ENCODE results near the gene PITX3. TPM values are rescaled to one million over a fixed set of nuclear protein-coding genes. Genes with fewer than 3 reads are reported as not detected.
"Not testable (repeated sequence)": the region's sequence is repeated elsewhere in the genome, so short reads cannot be mapped to it uniquely, and the experiment has no call there.

The PITX3 gene
- total and polyA plus RNA-seq, 9 of the 15 experiments (the other 6 are each of a cell fraction or from before 2014, with no cell fraction given), result 0.30 to 0.98 (median 0.95) TPM; not detected in 6

- Histone ChIP-seq H3K27ac (ENCODE audit: extremely low read depth, low read depth, low read length) (peak overlapping the region; percentile 33; the same call in 1 of the 3 replicates), H3K36me3 (ENCODE audit: control insufficient read depth, insufficient read depth, low read length) (peaks cover 19% of the 10 kb centered on the region; the same call in 2 of the 3 replicates), H3K79me2 (ENCODE audit: control insufficient read depth, insufficient read depth, low read length) (peaks cover 86% of the 10 kb centered on the region)
- POLR2A ChIA-PET, result interaction anchor here (0.7 to 0.8 kb wide), 2 partner anchors 25 to 145 kb away, joined by 3 read pairs; no protein-coding TSS in a partner anchor
- H3K4me1 ChIP-seq (replicated peaks in 1 of 2; ENCODE audit: control insufficient read depth in 2 of 2, insufficient read depth in 2 of 2, low read length in 2 of 2); H3K9me1 ChIP-seq (ENCODE audit: control insufficient read depth, insufficient read depth, low read length); in situ Hi-C loops (cut with MboI); H2AFZ ChIP-seq (ENCODE audit: low read depth, low read length); H4K20me1 ChIP-seq (replicated peaks; ENCODE audit: control insufficient read depth, insufficient read depth, low read length); H3K9me3 ChIP-seq (replicated peaks; ENCODE audit: control insufficient read depth, insufficient read depth, low read depth, low read length); intact Hi-C loops (cut with micrococcal nuclease); H3K9ac ChIP-seq (ENCODE audit: insufficient read depth in 1 of 2, low read depth in 2 of 2, low read length in 2 of 2); H3K4me3 ChIP-seq; H3K4me2 ChIP-seq (ENCODE audit: insufficient read depth, low read length); H3K27me3 ChIP-seq (ENCODE audit: control insufficient read depth in 2 of 2, insufficient read depth in 2 of 2, low read length in 2 of 2); CTCF ChIA-PET (ENCODE audit: low intra/inter-chr PET ratio); BruUV-seq (replicated peaks); TF ChIP-seq ATF3 (CRISPR knock-in tag; conservative IDR thresholded peaks at IDR 0.05): not testable (repeated sequence)
- ATAC-seq (peak; percentile 37; the same call in 2 of the 3 replicates), FAIRE-seq (peak; percentile 15), DNase-seq (ENCODE audit: extremely low read depth in 1 of 4, low spot score in 3 of 4) (peak in 1 of 4 experiments; percentile 30)
- peak; percentile 70 for TF ChIP-seq ATF3 (IDR thresholded peaks at IDR 0.05)
- TF ChIP-seq DPF2 (IDR thresholded peaks at IDR 0.05), result 0 out of 2 replicates have a peak, but pooled peaks have one; percentile 48
- TF ChIP-seq FOSL1 (tag; conservative IDR thresholded peaks at IDR 0.05), result peak; percentile 54; the same call in 1 of the 2 replicates
- TF ChIP-seq ARID1B (IDR thresholded peaks at IDR 0.05), result 0 out of 2 replicates have a peak, but pooled peaks have one; percentile 24
- 55% methylated on average over 3 of the region's 3 CpGs for WGBS (ENCODE audit: insufficient coverage, low coverage, missing lambda C conversion rate)
These were observed 11.2 kb upstream of the PITX3 start for GRCh38 chr10:102252508-102252907.
